ENCODE measurements around the gene CPA2.

DNA sequence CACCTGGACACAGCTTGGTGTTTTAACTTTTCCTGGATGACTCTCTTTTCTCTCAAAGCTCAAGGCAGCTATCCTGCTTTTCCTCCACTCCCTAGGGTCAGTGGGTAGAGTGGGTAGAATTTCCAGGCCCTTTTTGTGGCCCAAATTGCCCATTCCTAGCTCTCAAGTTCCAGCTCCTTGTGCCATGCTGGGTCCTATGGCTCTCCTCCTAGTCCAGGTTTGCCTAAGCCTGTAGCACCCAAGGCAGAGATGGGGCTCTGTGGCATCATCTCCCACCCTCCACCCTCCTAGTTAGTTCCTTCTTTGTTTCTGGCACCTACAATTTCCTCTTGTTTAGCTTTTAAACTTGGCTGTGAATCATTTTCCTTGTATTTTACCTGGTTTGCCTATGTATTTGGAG lies 36.0 kb downstream of the CPA2 start:
- TF ChIP-seq, protein P1, sequence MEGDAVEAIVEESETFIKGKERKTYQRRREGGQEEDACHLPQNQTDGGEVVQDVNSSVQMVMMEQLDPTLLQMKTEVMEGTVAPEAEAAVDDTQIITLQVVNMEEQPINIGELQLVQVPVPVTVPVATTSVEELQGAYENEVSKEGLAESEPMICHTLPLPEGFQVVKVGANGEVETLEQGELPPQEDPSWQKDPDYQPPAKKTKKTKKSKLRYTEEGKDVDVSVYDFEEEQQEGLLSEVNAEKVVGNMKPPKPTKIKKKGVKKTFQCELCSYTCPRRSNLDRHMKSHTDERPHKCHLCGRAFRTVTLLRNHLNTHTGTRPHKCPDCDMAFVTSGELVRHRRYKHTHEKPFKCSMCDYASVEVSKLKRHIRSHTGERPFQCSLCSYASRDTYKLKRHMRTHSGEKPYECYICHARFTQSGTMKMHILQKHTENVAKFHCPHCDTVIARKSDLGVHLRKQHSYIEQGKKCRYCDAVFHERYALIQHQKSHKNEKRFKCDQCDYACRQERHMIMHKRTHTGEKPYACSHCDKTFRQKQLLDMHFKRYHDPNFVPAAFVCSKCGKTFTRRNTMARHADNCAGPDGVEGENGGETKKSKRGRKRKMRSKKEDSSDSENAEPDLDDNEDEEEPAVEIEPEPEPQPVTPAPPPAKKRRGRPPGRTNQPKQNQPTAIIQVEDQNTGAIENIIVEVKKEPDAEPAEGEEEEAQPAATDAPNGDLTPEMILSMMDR (IDR thresholded peaks at IDR 0.05; ENCODE audit: low read depth, low read length), result no peak
- TF ChIP-seq POLR2A (IDR thresholded peaks at IDR 0.05; ENCODE audit: extremely low read depth, insufficient read length), result no peak
